ENCODE measurements around the gene FAM163B. TPM values are rescaled to one million over a fixed set of nuclear protein-coding genes. Genes with fewer than 3 reads are reported as not detected.

Gene FAM163B
- total RNA-seq, 4 donors from 2014 or later, result not detected

GRCh38 chr9:133587051-133587450 lies 22.1 kb downstream of the FAM163B start:
- peaks cover 3% of the 10 kb centered on the region for H3K27me3 ChIP-seq
- no peak for TF ChIP-seq CTCF (IDR thresholded peaks at IDR 0.05)
- no peak for TF ChIP-seq POLR2A (IDR thresholded peaks at IDR 0.05)
- H3K27ac ChIP-seq, result no peak overlapping the region
- no peaks in the 10 kb centered on the region for H3K9me3 ChIP-seq
- no peak overlapping the region for H3K4me3 ChIP-seq (replicated peaks in 1 of 3)
- H3K36me3 ChIP-seq, result no peaks in the 10 kb centered on the region
- intact Hi-C loops (cut with DNase I), result loop anchor here (10.0 kb wide), 1 partner anchor 138 kb away; no protein-coding TSS in a partner anchor
- no peak for DNase-seq
- WGBS, 2 donors, result 82 to 91% methylated on average over 8 of the region's 8 CpGs
- H3K4me1 ChIP-seq, result peaks cover 0 to 9% of the 10 kb centered on the region in 2 donors

DNA sequence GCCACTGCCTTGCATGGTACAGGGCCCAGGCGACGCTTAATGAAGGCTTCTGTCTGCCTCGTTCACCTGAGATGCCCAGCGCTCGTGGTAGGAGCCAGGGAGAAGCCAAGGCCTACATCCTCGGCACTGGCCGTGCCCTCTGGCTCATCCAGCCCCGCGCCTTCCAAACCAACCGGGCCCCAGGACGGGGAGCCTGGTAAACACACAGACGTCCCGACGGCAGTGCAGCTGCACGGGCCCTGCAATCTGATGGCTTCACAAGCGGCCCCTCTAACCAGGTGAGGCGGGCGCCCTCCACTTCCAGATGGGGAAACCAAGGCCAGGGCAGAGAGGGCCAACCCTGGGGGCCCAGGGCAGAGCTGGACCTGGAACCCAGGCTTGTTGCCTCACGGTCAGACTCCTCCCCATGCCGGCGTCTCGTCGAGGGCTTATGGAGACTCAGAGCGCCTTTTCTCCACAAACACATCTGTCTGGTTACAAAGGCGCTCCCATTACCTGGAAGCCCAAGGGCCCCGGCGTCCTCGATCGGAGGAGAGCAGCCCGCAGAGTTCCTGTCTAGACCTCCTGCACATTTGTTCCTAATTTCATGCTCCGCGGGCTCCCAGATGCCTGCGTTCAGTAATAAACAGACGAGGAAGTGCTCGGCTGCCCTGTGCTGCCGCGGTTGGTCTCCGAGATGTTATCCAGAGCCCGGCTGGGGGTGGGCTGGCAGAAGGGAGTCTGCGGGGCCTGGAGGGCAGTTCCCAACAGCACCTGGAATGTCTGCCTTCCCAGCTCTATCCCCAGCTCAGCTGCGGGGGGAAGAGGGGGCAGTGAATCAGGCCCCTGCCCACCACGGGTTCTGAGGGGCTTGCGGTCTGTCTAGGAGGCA lies 23.5 kb downstream of the FAM163B start:
- no peak for TF ChIP-seq CTCF (IDR thresholded peaks at IDR 0.05)
- peaks cover 3% of the 10 kb centered on the region for H3K27me3 ChIP-seq
- peaks cover 0 to 9% of the 10 kb centered on the region in 2 donors for H3K4me1 ChIP-seq
- whole genome bisulfite sequencing, 2 donors, result 27 to 64% methylated on average over 14 to 29 of the region's 43 CpGs
- H3K27ac ChIP-seq, result no peak overlapping the region
- no peaks in the 10 kb centered on the region for H3K9me3 ChIP-seq
- no peak overlapping the region for H3K4me3 ChIP-seq (replicated peaks in 1 of 3)
- H3K36me3 ChIP-seq, result no peaks in the 10 kb centered on the region
- intact Hi-C loops (cut with DNase I), result loop anchor here (10.0 kb wide), 1 partner anchor 139 kb away; no protein-coding TSS in a partner anchor
- no peak for DNase-seq

DNA sequence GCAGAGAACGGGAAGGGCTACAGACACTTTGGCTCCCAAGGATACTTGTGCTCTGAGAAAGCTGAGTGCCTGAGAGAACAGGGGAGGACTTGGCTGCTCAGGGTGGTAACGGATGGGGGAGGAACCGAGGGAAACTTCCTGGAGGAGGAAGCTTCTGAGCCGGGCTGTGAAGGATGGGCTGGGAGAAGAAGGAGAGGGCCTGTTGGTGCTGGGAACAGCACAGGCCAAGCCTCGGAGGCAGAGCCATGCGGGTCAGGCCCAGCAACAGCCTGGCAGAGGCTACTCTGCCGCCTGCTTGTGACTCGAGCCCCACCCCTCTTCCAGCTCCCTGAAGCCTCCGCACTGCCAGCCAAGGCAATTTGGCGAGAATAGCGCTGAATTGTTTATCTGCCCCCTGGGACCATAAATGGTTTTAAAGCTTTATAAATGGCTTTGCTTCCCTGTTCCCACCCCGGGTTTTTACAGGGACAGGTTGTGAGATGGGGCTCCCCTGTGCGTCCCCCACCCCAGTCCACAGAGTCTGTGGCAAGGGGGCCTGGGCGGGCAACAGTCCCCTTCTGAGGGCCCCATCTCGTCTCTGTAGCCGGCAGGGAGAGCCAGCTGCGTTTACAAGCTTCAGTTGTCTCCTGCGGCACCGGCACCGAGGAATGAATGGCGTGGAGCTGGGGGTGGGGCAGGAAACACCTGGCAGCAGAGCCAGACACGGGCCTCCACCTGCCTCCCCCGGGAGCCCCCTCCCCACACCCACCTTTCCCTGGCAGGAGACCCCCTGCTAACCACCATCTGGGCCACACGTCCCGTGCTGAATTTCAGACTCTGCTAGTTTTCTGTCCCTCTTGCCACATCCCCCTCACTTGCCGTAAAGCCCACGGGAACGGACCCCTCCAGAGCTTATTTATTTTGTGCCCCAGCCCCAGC lies 24.4 kb downstream of the FAM163B start:
- H3K4me3 ChIP-seq (replicated peaks in 1 of 3), result no peak overlapping the region
- H3K9me3 ChIP-seq, result no peaks in the 10 kb centered on the region
- H3K36me3 ChIP-seq, result no peaks in the 10 kb centered on the region
- H3K4me1 ChIP-seq, result peaks cover 0 to 9% of the 10 kb centered on the region in 2 donors
- TF ChIP-seq POLR2A (IDR thresholded peaks at IDR 0.05) (no peak), CTCF (IDR thresholded peaks at IDR 0.05) (no peak)
- DNase-seq, result no peak
- intact Hi-C loops (cut with DNase I), result loop anchor here (10.0 kb wide), 1 partner anchor 140 kb away; no protein-coding TSS in a partner anchor
- WGBS, 2 donors, result 11 to 20% methylated on average over 23 of the region's 28 CpGs
- peaks cover 3% of the 10 kb centered on the region for H3K27me3 ChIP-seq
- no peak overlapping the region for H3K27ac ChIP-seq

DNA sequence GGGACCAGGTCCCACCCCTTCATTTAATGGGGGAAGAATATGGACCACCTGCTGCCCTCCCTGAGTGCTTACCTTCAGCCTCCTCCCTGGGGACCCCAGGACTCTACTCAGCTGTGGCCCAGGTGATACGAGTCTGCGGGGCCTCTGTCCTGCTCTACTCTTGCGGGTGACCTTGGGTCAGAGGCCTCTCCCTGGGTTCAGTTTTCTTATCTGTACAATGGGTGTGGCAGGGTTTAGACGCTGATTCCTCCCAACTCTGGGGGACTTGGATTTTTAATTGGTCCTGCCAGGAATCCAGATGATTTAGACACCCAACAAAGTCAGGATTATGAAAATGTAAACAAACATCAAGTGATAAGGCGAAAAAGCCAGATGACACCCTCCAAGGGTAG lies 25.0 kb downstream of the FAM163B start:
- Histone ChIP-seq H3K4me1 (peaks cover 0 to 9% of the 10 kb centered on the region in 2 donors), H3K4me3 (replicated peaks in 1 of 3) (no peak overlapping the region), H3K9me3 (no peaks in the 10 kb centered on the region), H3K36me3 (no peaks in the 10 kb centered on the region), H3K27ac (no peak overlapping the region), H3K27me3 (peaks cover 3% of the 10 kb centered on the region)
- 87 to 92% methylated on average over 5 of the region's 5 CpGs for WGBS, 2 donors
- DNase-seq, result no peak
- intact Hi-C loops (cut with DNase I), result loop anchor here (10.0 kb wide), 1 partner anchor 141 kb away; no protein-coding TSS in a partner anchor
- TF ChIP-seq POLR2A (IDR thresholded peaks at IDR 0.05) (no peak), CTCF (IDR thresholded peaks at IDR 0.05) (no peak)

Data from thyroid gland (tissue), 4 donors.